UCSD-AML1 (cell line): Measurements from ENCODE around the gene CDH4.

Experiments used
- DNase-seq: peaks from one replicate; lab custom pipeline; 2025; ENCODE audit not compliant: unreplicated experiment; lab: John Stamatoyannopoulos, UW

Gene CDH4

DNA sequence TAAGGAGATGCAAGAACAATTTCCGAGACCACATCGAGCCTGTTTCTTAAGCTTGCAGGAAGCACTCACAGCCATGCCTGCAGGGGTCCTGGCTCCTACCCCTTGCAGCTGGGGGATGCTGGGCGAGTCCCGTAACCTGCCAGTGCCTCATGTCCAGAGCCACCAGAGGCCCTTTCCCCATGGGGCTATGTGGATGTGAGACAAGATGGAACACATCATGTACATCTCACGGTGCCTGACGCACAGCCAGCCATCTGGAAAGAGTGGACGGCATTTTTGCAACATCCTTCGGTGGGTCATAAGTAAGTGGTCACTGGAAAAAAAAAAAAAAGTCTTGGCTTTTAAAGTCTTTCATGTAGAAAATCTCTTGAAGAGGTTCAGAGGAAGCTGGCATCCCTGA, 72.8 kb downstream of the CDH4 start:
- DNase-seq, result no peak

DNA sequence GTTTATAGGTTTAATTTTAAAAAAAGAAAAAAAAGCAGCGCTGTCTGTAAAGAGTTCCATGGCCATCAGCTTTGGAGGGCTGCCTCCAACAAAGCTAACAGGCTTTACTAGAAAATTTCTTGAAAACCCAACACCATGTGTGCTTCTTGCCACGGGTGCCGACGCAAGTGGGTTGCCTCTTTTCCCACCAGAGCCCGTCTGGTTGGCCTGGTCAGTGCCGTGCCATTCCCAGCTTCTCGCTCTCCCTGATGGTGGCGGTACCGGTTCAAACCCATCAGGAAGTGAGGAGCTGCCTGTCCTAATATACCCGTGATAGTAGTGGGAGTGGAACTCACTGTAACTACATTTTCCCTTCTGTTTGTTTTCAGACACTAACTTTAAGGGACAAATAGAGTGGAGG, 73.7 kb downstream of the CDH4 start:
- no peak for DNase-seq

DNA sequence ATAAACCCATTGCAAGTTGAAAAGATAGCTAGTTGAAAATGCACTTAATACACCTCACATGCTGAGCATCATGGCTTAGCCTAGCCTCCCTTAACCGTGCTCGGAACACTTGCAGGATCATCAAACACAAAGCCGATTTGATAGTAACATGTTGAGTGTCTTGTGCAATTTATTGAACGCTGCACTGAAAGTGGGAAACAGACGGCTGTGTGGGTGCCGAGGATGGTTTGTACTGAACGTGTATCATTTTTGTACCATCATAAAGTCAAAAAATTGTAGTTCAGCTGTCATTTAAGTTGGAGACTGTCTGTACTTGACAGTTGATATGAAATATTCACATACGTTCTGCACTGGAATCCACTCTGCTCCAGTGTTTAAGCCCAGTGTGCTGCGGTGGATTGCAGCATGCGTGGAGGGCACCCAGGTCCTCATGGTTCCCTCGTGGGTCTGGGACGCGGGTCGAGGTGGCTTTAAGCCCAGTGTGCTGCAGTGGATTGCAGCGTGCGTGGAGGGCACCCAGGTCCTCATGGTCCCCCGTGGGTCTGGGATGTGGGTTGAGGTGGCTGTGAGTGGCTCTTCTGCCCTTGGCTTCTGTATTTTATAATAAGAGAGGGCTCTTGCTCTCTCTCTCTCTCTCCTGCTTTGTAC, 77.0 kb downstream of the CDH4 start:
- peak; percentile 43 for DNase-seq

DNA sequence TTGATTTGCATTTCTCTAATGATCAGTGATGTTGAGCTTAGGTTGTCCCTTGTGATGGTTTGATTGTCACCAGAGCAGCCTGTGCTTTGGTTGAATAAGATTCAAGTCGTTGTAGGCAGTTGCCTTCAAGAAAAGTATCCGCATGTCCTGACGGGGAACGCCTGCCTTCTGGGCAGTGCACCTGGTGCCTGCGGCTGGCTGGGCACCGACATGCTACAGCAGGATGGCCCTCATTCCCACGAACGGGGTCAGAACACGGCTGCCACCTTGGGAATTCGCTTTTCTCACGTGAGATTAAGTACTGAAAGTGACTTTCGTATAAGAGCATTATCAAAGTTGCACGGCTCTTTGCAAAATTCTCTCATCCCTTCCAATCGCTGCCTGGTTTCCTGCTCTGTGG, 78.4 kb downstream of the CDH4 start:
- DNase-seq, result no peak

DNA sequence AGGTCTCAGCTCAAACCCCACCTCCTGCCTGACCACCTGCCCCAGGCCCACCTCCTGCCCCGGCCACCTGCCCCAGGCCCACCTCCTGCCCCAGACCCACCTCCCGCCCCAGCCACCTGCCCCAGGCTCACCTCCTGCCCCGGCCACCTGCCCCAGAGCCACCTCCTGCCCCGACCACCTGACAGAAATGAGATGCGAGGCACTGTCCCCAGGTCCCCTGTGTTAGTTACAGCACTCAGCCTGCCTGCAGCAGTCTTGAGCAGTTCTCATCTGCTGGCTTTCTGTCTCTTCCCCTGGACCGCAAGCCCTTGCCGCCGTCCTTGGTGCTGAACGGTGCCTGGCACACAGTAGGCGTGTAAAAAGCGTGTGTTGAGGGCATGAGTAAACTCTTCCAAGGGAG, 79.5 kb downstream of the CDH4 start:
- DNase-seq, result no peak

DNA sequence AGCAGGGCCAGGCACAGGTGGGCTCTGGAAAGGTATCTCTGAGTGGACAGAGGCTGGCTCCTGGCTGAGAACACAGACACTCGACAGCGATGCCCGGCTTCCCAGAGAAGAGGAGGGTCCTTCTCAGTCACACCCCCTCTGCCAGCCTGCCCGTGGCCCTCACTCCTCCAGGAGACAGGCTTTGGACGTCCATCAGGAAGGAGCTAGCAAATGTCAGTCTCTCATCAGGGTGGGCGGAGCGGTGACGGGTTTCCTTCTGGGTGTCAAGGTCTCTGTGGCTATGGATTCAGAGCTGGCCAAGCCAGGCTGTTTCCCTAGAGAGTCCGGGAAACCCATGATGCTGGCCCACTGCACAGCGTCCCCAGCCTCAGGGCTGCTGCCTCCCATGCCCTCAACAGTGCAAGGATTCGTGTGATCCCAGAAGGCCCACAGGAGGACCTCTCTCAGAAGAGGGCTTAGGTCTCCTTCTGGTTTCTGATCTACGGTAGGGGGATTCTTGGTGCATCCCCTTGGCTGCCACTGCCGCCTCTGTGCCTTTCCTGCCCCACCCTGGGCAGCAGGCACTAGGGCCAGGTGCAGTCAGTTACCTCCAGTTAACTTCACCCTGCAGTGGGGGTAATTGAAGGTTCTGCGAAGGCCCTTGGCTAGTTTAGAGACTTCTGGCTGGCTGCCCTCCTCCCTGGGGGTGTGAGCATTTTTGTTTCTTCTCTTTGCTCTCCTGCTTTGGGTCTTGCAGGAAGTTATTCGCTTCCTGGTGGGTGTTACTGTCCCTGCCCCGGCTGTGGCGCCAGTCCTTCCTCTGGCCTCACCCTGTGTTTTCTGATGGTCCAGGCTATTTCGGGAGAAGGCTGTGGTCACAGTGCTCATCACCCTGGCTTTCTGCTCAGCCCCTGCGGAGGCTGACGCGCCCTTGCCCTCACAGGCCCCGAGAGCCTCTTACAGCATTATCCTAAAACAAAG, 80.2 kb downstream of the CDH4 start:
- DNase-seq, result no peak

DNA sequence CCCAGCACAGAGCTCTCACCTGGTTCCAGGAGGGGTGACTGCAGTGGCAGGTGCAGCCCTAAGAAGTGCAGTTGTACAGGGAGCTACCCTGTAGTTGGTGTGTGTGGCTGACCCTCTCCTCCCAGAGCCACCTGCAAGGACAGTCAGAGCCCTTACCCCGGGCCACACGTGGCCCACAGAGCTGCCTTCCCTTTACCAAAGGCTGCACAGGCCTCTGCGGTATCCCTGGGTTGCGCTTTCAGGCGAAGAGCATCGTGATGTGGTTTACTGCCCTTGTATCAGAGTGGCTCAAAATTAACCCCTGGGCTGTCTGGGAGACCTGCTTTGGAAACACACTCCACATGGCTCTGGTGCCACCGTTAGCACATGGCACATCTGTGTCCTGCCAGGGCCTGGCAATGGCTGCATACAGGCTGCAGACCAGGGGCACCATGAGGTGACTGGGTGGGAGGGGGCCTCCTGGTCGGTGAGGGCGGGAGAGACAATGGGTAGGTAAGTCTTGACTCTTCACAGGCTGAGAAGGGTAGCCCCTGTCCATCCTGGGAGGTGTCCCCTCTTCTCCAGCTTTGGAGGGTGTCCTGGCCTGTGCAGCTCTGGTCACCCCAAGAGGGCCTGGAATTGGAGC, 81.5 kb downstream of the CDH4 start:
- no peak for DNase-seq

DNA sequence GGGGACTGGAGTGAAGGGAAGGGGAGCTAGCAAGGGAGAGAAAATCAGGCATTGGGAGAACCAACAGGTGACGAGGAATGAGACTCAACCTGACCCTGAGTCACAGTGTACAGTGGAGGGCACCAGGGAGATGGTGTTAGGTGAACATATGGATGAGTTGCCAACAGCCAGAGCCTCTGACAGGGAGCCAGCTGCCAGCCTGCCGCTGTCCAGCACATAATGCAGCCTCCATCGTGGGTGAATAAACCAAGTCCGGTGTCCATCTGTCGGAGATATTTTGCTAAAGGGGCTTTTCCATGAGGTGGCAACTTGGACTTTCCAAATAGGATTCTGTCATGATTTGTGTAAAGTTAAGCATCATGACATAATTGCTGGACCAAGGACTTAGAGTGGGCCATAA, 88.1 kb downstream of the CDH4 start:
- no peak for DNase-seq

DNA sequence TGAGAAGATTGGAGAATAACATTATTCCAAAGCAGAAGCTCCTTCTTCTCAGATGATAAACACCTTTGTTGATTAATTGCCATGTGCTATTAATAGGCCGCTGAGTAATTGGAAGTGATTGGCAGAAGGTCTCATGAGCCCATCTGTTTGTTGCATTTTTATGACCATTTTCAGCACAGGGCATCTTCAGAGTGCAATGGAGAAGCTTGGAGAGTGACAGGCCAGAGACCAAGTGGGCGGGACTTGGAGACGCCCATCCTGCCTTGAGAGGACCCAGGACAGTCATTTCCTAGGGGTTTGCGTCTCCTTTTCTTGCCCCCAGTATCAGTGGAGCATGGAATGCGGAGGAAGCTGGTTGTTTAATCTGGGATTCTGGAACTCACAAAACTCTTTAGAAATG, 89.5 kb downstream of the CDH4 start:
- DNase-seq, result no peak

DNA sequence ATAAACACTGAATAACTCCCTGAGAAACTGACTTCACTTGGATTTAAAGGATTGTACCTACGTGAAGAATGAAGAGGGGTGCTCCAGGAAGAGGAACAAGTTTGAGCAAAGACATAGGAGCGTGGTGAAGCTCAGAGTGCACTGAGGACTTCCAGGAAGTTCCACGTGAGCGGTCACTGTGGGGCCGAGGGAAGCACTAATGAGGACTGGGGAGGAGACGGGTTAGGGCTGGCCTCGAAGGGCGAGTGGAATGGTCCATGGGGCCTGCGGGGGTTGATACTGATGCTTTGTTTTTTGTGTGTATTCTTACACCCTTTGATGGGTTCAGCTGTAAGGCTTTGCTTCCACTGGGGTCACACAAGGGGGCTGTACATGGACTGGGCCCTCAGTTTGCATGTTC, 91.9 kb downstream of the CDH4 start:
- no peak for DNase-seq

DNA sequence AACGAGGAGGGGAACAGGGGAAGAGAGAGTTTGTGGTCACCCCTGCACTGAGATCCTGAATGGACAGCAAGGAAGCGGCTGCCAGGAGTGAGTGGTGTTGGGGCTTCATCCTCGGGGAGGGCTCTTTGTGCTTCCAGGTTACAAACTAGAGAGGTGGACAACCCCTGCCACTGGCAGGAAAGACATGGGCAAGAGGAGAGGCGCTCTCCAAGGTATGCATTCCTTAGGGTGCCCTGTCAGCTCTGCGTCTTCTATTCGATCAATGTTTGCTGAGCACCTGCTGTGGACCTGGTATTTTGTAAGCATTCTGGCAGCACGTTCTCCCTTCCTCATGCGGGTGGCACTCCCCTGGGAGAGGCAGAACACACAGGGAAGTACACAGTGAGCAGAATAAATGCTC, 93.6 kb downstream of the CDH4 start:
- DNase-seq, result no peak

DNA sequence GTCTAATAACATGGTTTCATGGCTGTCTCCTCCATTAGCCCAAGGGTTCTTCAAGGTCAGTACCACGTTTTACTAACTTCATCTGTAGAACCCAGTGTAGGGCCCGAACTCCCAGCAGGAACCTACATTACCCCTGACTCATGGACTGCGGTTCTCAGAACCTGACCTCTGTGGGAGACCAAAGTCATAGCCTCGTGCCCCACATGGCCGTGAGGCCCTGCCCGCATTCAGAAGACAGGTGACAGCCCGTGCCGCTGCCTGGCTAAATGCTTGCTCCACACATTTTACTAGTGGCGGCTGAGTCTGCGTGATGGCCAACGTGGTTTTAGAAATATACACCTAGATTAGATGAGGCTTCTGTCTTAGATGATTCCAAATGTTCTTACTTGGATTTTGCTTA, 94.9 kb downstream of the CDH4 start:
- no peak for DNase-seq

DNA sequence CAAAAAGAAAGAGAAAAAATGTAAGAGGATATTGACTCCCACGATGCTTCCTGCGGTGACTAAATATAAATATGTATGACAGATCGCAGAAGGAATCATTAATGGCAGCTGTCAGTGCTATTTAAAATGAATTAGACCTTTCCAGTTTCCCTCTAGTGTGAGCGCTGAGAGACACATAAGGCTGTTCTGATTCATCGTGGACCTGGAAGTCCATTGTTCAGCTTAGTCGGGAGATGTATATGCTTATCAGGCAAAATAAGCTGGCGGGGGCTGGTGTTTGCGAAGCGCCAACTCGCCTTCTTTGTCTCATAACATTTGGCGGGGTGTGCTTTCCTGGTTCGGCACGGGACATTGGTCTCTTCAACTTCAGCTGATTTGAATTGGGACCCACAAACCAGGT, 95.4 kb downstream of the CDH4 start:
- DNase-seq, result no peak

DNA sequence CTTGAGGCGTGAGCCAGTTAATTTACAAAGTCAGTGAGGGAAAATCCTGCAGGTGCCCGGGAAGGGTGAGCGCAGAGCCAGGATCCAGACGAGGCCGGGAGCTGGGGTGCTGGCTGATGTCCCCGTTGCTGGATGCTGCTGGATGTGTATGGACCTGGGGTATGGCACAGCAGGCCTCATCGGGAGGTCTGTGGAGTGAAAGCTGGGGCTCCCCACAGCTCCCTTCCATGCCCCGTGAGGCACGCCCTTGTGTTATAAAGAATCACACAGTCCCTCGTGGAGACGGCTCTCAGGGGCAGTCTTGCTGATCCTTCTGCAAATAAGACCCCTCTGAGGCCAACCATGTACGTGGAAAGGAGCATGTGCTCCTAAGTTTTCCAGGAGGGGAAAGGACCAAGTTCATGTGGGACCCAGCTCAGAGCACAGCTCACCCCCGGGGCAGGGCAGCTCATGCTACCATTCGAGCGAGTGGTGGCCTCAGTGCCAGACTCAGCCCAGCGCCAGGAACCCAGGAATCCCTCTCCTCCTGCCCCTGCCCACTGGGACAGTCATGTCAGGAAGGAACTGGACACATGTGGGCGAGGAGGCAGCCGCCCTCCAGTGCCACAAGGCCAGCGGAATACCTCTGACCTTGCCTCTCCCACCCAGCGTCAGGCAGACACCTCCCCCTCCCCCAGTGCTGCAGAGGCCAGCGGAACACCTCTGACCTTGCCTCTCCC, 97.5 kb downstream of the CDH4 start:
- no peak for DNase-seq

DNA sequence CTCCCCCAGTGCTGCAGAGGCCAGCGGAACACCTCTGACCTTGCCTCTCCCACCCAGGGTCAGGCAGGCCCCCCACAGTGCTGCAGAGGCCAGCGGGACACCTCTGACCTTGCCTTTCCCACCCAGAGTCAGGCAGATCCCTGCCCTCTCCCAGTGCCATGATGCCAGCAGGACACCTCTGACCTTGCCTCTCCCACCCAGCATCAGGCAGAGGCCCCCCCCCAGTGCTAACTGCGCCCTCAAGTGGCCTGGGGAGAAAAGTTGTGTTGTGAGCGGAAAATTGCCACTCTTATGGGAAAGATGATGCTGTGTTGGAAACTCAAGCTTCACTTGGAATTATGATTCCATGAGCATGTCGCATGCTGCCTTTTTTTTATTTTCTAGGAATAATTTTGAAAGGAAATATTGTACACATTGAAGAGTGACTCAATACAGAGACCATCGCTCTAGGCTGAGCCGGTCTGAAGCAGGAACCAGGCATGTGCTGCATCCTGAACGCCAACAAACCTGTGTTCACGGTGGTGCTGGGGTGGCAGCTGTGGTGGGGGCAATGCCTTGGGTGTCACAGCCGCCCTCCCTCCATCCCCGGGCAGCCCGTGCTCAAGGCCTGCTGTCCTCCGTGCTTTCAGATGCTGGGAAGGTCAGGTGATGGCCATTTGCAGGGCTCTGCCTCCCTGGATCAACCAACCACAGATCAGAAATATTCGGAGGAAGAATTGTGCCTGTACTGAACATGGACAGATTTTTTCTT, 98.6 kb downstream of the CDH4 start:
- DNase-seq, result no peak

DNA sequence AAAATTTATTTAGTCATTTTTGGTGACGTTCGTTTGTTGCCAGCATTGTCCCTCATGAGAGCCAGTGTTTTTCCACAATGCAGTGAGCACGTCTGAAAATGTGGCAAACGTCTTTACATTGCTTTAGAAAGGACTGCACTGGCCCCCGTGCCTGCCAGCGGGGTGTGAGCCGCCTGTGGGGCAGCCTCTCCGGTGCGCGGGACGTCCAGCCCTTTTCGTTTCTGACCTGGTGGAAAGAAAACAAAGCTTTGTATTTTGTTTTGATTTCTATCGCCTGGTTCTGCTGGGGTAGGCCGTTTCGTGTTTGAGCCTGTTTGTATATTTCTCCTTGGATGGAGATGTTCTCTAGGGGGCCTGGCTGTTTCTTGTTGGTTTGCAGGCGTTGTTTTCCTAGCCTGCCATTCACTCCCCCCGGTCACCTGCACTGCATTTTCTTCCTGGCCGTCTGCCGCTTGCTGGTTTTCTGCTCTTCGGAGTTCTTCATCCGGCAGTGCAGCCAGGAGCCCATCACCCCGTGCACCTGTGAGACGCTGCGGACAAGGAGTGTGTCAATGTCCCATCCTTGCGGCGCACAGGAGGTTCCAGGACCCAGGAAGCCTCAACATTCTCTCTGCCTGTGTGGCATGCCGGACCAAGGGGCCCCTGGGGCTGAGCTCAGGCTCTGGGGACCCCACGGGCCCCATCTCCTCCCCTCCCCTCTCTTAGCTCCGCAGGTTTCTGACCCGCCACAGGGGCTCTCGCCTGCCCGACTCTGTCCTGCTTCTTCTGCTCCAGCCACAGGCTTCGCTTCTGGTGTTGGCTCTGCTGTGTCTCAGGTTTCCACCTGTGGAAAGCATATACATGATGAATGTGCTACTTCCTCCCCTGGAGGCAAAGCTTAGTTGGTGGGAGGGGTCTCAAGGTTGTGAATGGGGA, 100.5 kb downstream of the CDH4 start:
- no peak for DNase-seq

DNA sequence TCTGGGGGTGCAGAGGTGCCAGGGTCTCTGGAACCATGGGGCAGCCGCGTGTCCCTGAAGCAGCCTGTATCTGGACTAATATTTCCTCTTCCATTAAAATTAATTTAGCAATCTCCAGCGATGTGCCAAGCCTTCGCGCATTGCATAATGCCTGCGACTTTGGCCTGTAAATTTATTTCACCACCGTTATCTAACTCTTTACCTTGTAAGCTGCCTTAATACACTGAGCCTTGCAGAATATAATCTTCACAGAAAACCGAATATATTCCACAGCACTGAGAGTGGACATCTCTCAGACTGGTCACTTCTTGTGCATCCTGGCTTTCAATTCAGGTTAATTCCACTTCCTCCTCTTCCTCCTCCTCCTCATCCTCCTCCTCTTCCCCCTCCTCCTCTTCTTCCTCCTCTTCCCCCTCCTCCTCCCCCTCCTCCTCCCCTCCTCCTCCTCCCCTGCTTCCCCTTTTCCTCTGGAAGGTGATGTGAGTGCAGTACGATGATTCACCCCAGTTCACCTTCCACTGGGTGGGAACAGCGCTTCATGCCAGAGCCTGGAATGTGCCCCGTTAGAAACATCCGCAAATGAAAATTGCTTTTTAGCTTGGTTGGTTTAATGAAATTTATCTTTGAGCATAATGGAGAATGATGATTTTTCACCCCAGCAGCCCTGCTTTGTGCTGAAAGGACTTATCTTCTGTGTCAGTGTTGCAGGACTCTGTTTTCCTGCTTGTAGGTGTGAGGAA, 101.4 kb downstream of the CDH4 start:
- DNase-seq, result no peak

DNA sequence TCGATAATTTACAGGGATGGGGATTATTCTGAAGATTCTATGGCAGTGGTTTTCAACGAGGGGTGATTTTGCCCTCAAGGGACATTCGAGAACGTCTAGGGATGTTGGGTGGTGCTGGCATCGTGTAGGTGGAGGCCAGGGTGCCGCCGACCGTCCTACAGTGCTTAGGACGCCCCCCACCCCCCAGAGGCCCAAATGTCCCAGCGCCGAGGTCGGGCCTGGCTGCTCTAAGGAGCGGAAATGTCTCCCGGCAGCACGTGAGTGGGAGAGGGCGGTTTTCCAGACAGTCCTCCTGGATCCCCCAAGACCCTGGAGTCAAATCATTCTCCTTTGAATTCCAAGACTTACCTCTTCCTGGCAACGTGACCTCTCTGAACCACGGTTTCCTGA, 101.9 kb downstream of the CDH4 start:
- no peak for DNase-seq

DNA sequence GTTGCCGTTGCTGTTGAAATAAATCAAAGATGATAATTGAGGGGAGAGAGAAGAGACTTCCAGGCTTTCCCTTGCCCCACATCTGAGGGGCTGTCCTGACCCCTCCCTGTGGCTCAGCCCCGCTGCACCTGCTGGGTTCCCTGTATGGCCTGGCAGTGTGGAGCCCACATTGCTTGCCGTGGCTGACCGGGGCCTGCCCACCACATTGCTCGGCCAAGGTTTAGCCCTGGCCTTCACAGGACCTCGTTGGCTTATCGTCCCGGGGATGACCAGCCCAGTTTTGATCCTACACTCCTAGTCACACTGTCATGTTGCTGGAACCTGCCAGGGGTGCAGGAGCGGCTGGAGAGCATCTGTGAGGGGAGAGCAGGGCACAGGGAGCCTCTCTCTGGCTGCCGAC, 102.4 kb downstream of the CDH4 start:
- no peak for DNase-seq
